GM13976 (cell line): Measurements from ENCODE around the gene ETV3L.

ENCODE experiments used
- DNase-seq: peaks from one replicate; pipeline ENCODE4 v3.0.0; 2012; ENCODE audit warnings: low spot score
- in situ Hi-C: fragments of 300-500 bp; cut with MboI; formaldehyde crosslinking; loops from one replicate; pipeline ENCODE4 v1.12.0; 2022; ENCODE audit warnings: low sequenced_read_pairs, mixed read lengths, inconsistent platforms; ENCODE audit not compliant: unreplicated experiment
- TF ChIP-seq, protein P1 (sequence below): IDR thresholded peaks from 2 replicates; pipeline ENCODE4 v1.5.1; 2012; ENCODE audit warnings: borderline replicate concordance, mild to moderate bottlenecking; ENCODE audit not compliant: insufficient read depth; ENCODE audit errors: extremely low read depth, missing control alignments, control extremely low read depth

Gene ETV3L

DNA sequence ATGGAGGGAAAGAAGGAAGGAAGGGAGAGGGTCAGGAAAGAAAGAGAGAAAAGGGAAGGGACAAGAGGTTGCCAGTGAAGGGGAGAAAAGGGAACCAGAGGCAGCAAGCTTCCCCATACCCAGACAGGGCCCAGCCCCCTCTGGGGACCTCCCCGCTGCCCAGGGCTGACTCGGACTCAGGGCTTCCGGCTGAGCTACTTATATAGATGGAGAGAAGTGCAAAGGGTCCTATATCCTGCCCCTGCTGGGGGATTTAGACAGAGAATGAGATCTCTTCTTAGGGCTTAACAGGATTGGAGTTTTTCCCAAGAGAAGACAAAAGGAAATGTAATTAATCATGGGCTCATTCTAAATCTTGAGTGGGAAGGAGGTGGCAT is at the start of gene ETV3L:
Gene ETV3L, minus strand, starts transcription at position 176 of the 377 bp plus-strand sequence. CDS start 285 bp downstream, outside the sequence.
- DNase-seq: no peak
- in situ Hi-C loops: loop anchor here (5.0 kb wide), 1 partner anchor 53 kb away; no protein-coding TSS in a partner anchor
- TF ChIP-seq, protein P1, sequence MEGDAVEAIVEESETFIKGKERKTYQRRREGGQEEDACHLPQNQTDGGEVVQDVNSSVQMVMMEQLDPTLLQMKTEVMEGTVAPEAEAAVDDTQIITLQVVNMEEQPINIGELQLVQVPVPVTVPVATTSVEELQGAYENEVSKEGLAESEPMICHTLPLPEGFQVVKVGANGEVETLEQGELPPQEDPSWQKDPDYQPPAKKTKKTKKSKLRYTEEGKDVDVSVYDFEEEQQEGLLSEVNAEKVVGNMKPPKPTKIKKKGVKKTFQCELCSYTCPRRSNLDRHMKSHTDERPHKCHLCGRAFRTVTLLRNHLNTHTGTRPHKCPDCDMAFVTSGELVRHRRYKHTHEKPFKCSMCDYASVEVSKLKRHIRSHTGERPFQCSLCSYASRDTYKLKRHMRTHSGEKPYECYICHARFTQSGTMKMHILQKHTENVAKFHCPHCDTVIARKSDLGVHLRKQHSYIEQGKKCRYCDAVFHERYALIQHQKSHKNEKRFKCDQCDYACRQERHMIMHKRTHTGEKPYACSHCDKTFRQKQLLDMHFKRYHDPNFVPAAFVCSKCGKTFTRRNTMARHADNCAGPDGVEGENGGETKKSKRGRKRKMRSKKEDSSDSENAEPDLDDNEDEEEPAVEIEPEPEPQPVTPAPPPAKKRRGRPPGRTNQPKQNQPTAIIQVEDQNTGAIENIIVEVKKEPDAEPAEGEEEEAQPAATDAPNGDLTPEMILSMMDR: no peak

DNA sequence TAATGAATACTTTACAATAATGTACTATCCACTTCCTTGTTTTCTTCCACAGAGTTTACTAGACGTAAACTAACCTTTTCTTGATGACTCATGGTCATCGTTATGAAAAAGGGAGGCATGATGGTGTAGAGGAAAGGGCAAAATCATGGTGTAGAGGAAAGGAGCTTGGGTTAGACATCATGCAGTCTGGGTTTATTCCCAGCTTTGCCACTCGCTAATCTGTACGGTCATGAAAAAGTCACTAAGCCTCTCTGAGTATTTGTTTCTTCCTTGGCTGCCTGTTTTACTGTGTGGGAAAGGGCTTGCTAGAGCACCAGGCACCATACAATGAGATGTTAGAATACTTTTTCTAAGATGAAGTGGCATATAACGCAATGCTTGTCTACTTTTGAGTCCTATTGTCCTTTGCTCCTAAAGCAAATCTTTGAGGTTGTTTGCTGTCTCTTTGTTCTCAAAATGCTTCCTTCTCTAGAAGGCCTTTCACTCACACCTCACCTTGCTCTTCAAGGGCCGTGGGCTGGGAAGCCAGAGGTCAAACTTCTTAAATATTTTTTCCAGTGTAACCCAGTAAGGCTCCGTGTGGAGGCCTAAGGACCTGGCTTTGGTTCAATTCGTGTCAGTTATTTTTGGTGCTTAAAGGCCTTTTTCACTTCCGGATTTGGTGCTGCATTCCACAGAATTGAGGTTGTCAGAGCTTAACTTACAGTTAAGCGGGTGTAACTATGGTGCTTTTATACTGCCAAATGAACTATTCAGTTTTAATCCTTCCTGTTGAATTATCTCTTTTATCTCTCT is 48.5 kb upstream of the ETV3L start:
- no peak for DNase-seq
- in situ Hi-C loops: no loop called here
- TF ChIP-seq, protein P1: no peak

DNA sequence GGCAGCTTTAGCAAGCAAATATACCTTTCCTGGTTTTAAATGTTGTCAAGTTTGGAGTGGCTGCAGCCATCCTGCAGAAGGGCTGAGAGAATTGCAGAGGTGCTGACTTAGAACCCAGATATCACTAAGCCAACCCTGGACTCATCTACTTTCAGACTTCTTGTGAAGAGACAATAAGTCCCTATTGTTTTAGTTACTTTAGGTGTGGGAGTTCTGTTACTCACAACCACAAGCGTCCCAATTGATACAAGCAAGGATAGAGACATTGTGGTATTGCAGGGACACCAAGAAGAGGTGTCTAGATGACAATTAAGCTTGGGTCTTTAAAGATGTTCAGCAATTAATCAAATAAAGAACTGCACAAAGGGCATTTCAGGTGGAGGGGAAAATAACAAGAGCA is 47.4 kb upstream of the ETV3L start:
- in situ Hi-C loops: no loop called here
- DNase-seq: no peak
- TF ChIP-seq, protein P1: no peak

DNA sequence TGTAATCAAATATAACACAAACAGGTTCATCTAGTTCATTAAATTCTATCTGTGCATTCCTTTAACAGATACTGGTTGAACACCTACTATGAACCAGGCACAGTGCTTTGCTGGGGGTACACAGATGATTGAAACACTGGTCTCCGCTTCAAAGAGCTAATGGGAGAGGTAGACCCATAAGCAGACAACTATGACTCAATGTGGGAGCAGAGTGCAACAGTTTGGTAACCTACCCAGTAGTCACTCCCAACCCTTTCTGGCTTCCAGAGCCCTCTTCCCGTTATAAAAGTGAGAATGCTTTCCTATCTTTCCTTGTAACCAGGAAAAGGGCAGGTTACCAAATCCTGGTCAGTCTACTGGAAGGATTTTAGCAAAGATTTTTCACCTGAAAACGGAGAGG is 46.6 kb upstream of the ETV3L start:
- in situ Hi-C loops: no loop called here
- no peak for DNase-seq
- TF ChIP-seq, protein P1: no peak

DNA sequence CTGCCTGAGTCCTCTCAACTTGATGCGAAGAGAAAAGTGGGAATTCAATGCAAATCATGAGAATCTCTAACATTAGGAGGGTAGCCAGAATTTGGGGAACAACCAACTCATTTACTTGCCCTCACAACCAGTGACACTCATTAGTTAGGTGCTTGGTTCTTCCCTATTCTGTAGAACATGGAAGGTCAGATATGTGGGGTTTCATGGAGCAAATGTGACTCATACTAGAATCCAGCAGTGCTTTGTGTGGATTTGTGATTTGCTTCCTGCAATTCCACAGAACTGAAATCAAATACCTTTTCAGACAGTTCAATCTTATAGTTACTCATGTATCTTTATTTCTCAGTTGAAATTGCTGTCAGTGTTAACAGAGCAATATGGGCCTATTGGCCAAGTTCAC is 45.5 kb upstream of the ETV3L start:
- in situ Hi-C loops: no loop called here
- TF ChIP-seq, protein P1: no peak
- DNase-seq: no peak

DNA sequence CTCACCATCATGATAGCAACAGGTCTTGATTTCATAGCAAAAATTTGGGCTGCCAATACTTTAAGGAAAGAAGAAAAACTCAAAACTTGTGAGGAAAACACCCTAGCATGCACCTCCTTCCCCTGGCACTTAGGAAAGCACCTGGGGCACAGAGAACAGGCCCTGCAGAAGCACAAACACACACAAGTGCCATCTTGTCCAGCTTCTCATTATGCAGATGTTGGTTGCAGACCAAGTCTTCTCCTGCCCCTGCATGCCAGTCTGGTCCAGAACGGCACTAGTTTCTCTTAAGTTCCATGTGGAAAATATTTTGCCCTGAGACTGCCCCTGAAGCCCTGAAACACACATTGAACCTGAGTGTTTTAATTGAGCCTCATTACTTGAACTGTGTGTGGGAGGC is 44.9 kb upstream of the ETV3L start:
- in situ Hi-C loops: no loop called here
- TF ChIP-seq, protein P1: no peak
- DNase-seq: no peak
